GM10248 (cell line): ENCODE data around the gene NCF4.

Source experiments
- CTCF ChIA-PET: fragments of 300-600 bp; sonication (Branson Sonifier 250); formaldehyde crosslinking; extraction: SDS; loops from one replicate; lab custom pipeline; 2021; ENCODE audit warnings: antibody characterized with exemption; lab: Yijun Ruan, JAX
- POLR2A ChIA-PET: fragments of 350-650 bp; sonication (Branson Sonifier 250); formaldehyde crosslinking; extraction: SDS; loops from one replicate; lab custom pipeline; 2020; ENCODE audit warnings: antibody characterized with exemption; lab: Yijun Ruan, JAX
- DNase-seq: peaks from one replicate; pipeline ENCODE4 v3.0.0; 2012; ENCODE audit errors: extremely low spot score
- CTCF ChIP-seq: IDR thresholded peaks from 2 replicates; pipeline ENCODE4 v1.5.1; 2012; ENCODE audit warnings: mild to moderate bottlenecking, low read depth; ENCODE audit errors: extremely low read depth, missing control alignments, control extremely low read depth

The NCF4 gene

GRCh38 chr22:36910461-36910860, 49.7 kb downstream of the NCF4 start:
- no peak for TF ChIP-seq CTCF
- POLR2A ChIA-PET = no interaction called here
- CTCF ChIA-PET = interaction anchor here (2.2 to 5.5 kb wide), 2 partner anchors 18 to 54 kb away, joined by 5 to 29 read pairs; no protein-coding TSS in a partner anchor
- no peak for DNase-seq

GRCh38 chr22:36911887-36912661, 51.3 kb downstream of the NCF4 start:
- ChIA-PET POLR2A (no interaction called here), CTCF (interaction anchor here (0.8 to 1.3 kb wide), 4 partner anchors 10 to 56 kb away, joined by 3 to 4 read pairs (median 3); no protein-coding TSS in a partner anchor)
- no peak for DNase-seq
- TF ChIP-seq CTCF = no peak

GRCh38 chr22:36912694-36913426, 52.1 kb downstream of the NCF4 start:
- no peak for TF ChIP-seq CTCF
- ChIA-PET POLR2A (no interaction called here), CTCF (interaction anchor here (1.4 to 3.3 kb wide), 4 partner anchors 34 to 209 kb away, joined by 3 to 42 read pairs (median 5); no protein-coding TSS in a partner anchor)
- no peak for DNase-seq

GRCh38 chr22:36913427-36914389, 52.9 kb downstream of the NCF4 start, which contains the start of gene CSF2RB:
Gene CSF2RB (plus strand): TSS chr22:36913628. CDS start chr22:36922208, 8,580 bp downstream.
- CTCF ChIA-PET = interaction anchor here (1.2 to 3.3 kb wide), 7 partner anchors 12 to 208 kb away, joined by 3 to 42 read pairs (median 4); no protein-coding TSS in a partner anchor
- POLR2A ChIA-PET = no interaction called here
- TF ChIP-seq CTCF = no peak
- DNase-seq = peak; percentile 61

- POLR2A ChIA-PET = no interaction called here
- CTCF ChIA-PET = interaction anchor here (0.7 to 3.3 kb wide), 7 partner anchors 12 to 59 kb away, joined by 3 to 42 read pairs (median 4); no protein-coding TSS in a partner anchor
- no peak for TF ChIP-seq CTCF
These were observed 53.6 kb downstream of the NCF4 start for GRCh38 chr22:36914390-36914752.

More at GRCh38 chr22:36914390-36914752, 53.6 kb downstream of the NCF4 start:
- DNase-seq = no peak
